ENCODE measurements around the gene ELOF1. TPM values are rescaled to one million over a fixed set of nuclear protein-coding genes. Genes with fewer than 3 reads are reported as not detected.

Gene ELOF1
- polyA plus RNA-seq, 3 donors: 48.5 to 95.5 (median 77.5) TPM

DNA sequence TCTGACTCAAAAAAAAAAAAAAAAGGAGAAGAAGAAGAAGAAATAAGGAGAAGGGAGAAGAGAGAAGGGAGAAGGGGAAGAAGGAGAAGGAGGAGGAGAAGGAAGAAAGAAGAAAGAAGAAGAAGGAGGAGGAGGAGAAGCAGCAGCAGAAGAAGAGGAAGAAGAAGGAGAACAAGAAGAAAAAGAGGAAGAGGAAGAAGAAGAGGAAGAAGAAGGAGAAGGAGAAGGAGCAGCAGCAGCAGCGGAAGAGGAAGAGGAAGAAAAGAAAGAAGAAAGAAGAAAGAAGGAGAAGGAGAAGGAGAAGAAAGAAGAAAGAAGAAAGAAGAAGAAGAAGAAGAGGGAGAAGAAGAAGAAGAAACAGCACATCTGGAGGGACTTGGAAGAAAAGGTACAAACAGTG lies 24.5 kb downstream of the ELOF1 start:
- Histone ChIP-seq H3K27me3 (ENCODE audit: control insufficient read depth in 2 of 2, insufficient read depth in 2 of 2, low read length in 2 of 2) (peaks cover 8 to 19% of the 10 kb centered on the region in 2 donors), H4K20me1 (ENCODE audit: insufficient read depth, low read length) (no peaks in the 10 kb centered on the region), H3K4me3 (replicated peaks in 1 of 3; ENCODE audit: low read depth in 2 of 3, low read length in 3 of 3) (no peak overlapping the region), H3K9ac (ENCODE audit: insufficient read depth, low read length, poor library complexity, severe bottlenecking) (no peak overlapping the region), H3K36me3 (replicated peaks in 1 of 2; ENCODE audit: control insufficient read depth in 1 of 2, insufficient read depth in 2 of 2, low read length in 2 of 2) (no peaks in the 10 kb centered on the region), H3K27ac (ENCODE audit: low read depth in 1 of 2, low read length in 2 of 2) (peak overlapping the region; percentile 22 to 78), H3K9me3 (replicated peaks in 1 of 2; ENCODE audit: control insufficient read depth in 1 of 2, insufficient read depth in 1 of 2, low read length in 2 of 2) (peaks cover 0 to 4% of the 10 kb centered on the region in 2 donors), H3K79me2 (ENCODE audit: insufficient read depth, low read length) (no peaks in the 10 kb centered on the region), H3K4me1 (ENCODE audit: control insufficient read depth in 1 of 2, insufficient read depth in 2 of 2, low read length in 2 of 2) (peaks cover 17 to 22% of the 10 kb centered on the region in 2 donors), H2AFZ (ENCODE audit: insufficient read depth, low read depth, low read length, poor library complexity, severe bottlenecking) (no peak overlapping the region), H3K4me2 (replicated peaks; ENCODE audit: extremely low read depth, low read length, poor library complexity, severe bottlenecking) (no peak overlapping the region)
- H3K9me3 Mint-ChIP-seq: peaks cover 6 to 18% (median 9%) of the 10 kb centered on the region in 7 donors
- intact Hi-C loops (cut with micrococcal nuclease): no loop called here
- H3K27me3 Mint-ChIP-seq (ENCODE audit: low read depth in 3 of 3): peaks cover 17 to 22% (median 21%) of the 10 kb centered on the region in 3 donors
- no peak for TF ChIP-seq CTCF (IDR thresholded peaks at IDR 0.05)
- DNase-seq: peak in 2 of 3 donors; percentile 32 to 52
- peaks cover 0 to 5% of the 10 kb centered on the region in 2 donors for H3K36me3 Mint-ChIP-seq
- WGBS (ENCODE audit: insufficient coverage): 0% methylated on average over 1 of the region's 1 CpG
- no peak overlapping the region for H3K4me3 Mint-ChIP-seq
- H3K4me1 Mint-ChIP-seq: peaks cover 21% of the 10 kb centered on the region
- H3K27ac Mint-ChIP-seq: peak overlapping the region; percentile 66 to 94 (median 91)

- peaks cover 6 to 16% (median 7%) of the 10 kb centered on the region in 7 donors for H3K9me3 Mint-ChIP-seq
- Histone ChIP-seq H4K20me1 (ENCODE audit: insufficient read depth, low read length) (no peaks in the 10 kb centered on the region), H3K36me3 (replicated peaks in 1 of 2; ENCODE audit: control insufficient read depth in 1 of 2, insufficient read depth in 2 of 2, low read length in 2 of 2) (peaks cover 0 to 5% of the 10 kb centered on the region in 2 donors), H3K4me2 (replicated peaks; ENCODE audit: extremely low read depth, low read length, poor library complexity, severe bottlenecking) (no peak overlapping the region), H2AFZ (ENCODE audit: insufficient read depth, low read depth, low read length, poor library complexity, severe bottlenecking) (no peak overlapping the region), H3K79me2 (ENCODE audit: insufficient read depth, low read length) (peaks cover 22% of the 10 kb centered on the region), H3K9ac (ENCODE audit: insufficient read depth, low read length, poor library complexity, severe bottlenecking) (no peak overlapping the region), H3K27ac (ENCODE audit: low read depth in 1 of 2, low read length in 2 of 2) (no peak overlapping the region), H3K4me3 (replicated peaks in 1 of 3; ENCODE audit: low read depth in 2 of 3, low read length in 3 of 3) (no peak overlapping the region), H3K27me3 (ENCODE audit: control insufficient read depth in 2 of 2, insufficient read depth in 2 of 2, low read length in 2 of 2) (no peaks in the 10 kb centered on the region), H3K9me3 (replicated peaks in 1 of 2; ENCODE audit: control insufficient read depth in 1 of 2, insufficient read depth in 1 of 2, low read length in 2 of 2) (peaks cover 0 to 4% of the 10 kb centered on the region in 2 donors), H3K4me1 (ENCODE audit: control insufficient read depth in 1 of 2, insufficient read depth in 2 of 2, low read length in 2 of 2) (peaks cover 24 to 28% of the 10 kb centered on the region in 2 donors)
- H3K27me3 Mint-ChIP-seq (ENCODE audit: low read depth in 3 of 3): peaks cover 0 to 3% (median 0%) of the 10 kb centered on the region in 3 donors
- H3K36me3 Mint-ChIP-seq: peaks cover 6 to 10% of the 10 kb centered on the region in 2 donors
- WGBS (ENCODE audit: insufficient coverage): 28% methylated on average over 6 of the region's 9 CpGs
- no peak for TF ChIP-seq CTCF (IDR thresholded peaks at IDR 0.05)
- peaks cover 25% of the 10 kb centered on the region for H3K4me1 Mint-ChIP-seq
- no peak overlapping the region for H3K4me3 Mint-ChIP-seq
- peak; percentile 53 to 80 (median 63) for DNase-seq
- intact Hi-C loops (cut with micrococcal nuclease): no loop called here
- H3K27ac Mint-ChIP-seq: no peak overlapping the region
Observed at GRCh38 chr19:11530432-11530831, 28.6 kb downstream of the ELOF1 start.

All from CD14-positive monocyte (primary cell).